GM19467 (cell line): Measurements from ENCODE around the gene ANKH.
"Not testable (repeated sequence)": the region's sequence is repeated elsewhere in the genome, so short reads cannot be mapped to it uniquely, and the experiment has no call there.

Experiments used
- ATAC-seq: cut with Tn5 transposase; IDR thresholded peaks from one replicate; pipeline ENCODE4 v1.9.1; 2021; ENCODE audit warnings: mild to moderate bottlenecking, moderate library complexity; ENCODE audit not compliant: unreplicated experiment

ANKH gene

GRCh38 chr5:14830210-14831005 is 41.2 kb downstream of the ANKH start:
- no peak for ATAC-seq

GRCh38 chr5:14829396-14829795 is 42.2 kb downstream of the ANKH start:
- ATAC-seq = no peak

- no peak for ATAC-seq
Observed at GRCh38 chr5:14826714-14827113, 44.9 kb downstream of the ANKH start.

GRCh38 chr5:14825977-14826376 is 45.6 kb downstream of the ANKH start:
- ATAC-seq = no peak

GRCh38 chr5:14824499-14824898 is 47.1 kb downstream of the ANKH start:
- ATAC-seq = no peak

- no peak for ATAC-seq
Observed at GRCh38 chr5:14821100-14821845, 50.3 kb downstream of the ANKH start.

GRCh38 chr5:14818931-14819790 is 52.4 kb downstream of the ANKH start:
- no peak for ATAC-seq

GRCh38 chr5:14817762-14818136 is 53.8 kb downstream of the ANKH start:
- not testable (repeated sequence) for ATAC-seq

- no peak for ATAC-seq
Observed at GRCh38 chr5:14816999-14817761, 54.4 kb downstream of the ANKH start.

GRCh38 chr5:14816374-14816998 is 55.1 kb downstream of the ANKH start:
- ATAC-seq = no peak

- no peak for ATAC-seq
Observed at GRCh38 chr5:14813747-14814146, 57.8 kb downstream of the ANKH start.

GRCh38 chr5:14812166-14812565 is 59.4 kb downstream of the ANKH start:
- no peak for ATAC-seq

- no peak for ATAC-seq
Observed at GRCh38 chr5:14810928-14811572, 60.5 kb downstream of the ANKH start.

GRCh38 chr5:14810282-14810681 is 61.3 kb downstream of the ANKH start:
- ATAC-seq = no peak

GRCh38 chr5:14809369-14810155 is 62.0 kb downstream of the ANKH start:
- peak; percentile 98 for ATAC-seq

- no peak for ATAC-seq
Observed at GRCh38 chr5:14807471-14807870, 64.1 kb downstream of the ANKH start.

GRCh38 chr5:14806456-14806855 is 65.1 kb downstream of the ANKH start:
- no peak for ATAC-seq

GRCh38 chr5:14802541-14802940 is 69.0 kb downstream of the ANKH start:
- ATAC-seq = no peak

GRCh38 chr5:14801792-14802191 is 69.8 kb downstream of the ANKH start:
- ATAC-seq = no peak
